Mucosa of stomach (tissue), 1 donor: Measurements from ENCODE around the gene PLA2G3.

Experiments
- H3K27me3 ChIP-seq: one replicate; pipeline ENCODE4 v1.7.0; 2013; ENCODE audit warnings: mild to moderate bottlenecking, low read length; ENCODE audit not compliant: control insufficient read depth, insufficient read depth
- H3K36me3 ChIP-seq: one replicate; pipeline ENCODE4 v1.7.0; 2013; ENCODE audit warnings: low read length; ENCODE audit not compliant: control insufficient read depth, insufficient read depth
- H3K4me1 ChIP-seq: one replicate; pipeline ENCODE4 v1.7.0; 2013; ENCODE audit warnings: mild to moderate bottlenecking, low read length; ENCODE audit not compliant: control insufficient read depth, insufficient read depth
- H3K4me3 ChIP-seq: one replicate; pipeline ENCODE4 v1.7.0; 2013; ENCODE audit warnings: low read length
- H3K9ac ChIP-seq: one replicate; pipeline ENCODE4 v1.7.0; 2013; ENCODE audit warnings: mild to moderate bottlenecking, low read length, moderate library complexity
- H3K9me3 ChIP-seq: one replicate; pipeline ENCODE4 v1.7.0; 2013; ENCODE audit warnings: mild to moderate bottlenecking, low read length, moderate library complexity; ENCODE audit not compliant: control insufficient read depth
- donor health status: Pancreatic carcinoma.

Gene PLA2G3

DNA sequence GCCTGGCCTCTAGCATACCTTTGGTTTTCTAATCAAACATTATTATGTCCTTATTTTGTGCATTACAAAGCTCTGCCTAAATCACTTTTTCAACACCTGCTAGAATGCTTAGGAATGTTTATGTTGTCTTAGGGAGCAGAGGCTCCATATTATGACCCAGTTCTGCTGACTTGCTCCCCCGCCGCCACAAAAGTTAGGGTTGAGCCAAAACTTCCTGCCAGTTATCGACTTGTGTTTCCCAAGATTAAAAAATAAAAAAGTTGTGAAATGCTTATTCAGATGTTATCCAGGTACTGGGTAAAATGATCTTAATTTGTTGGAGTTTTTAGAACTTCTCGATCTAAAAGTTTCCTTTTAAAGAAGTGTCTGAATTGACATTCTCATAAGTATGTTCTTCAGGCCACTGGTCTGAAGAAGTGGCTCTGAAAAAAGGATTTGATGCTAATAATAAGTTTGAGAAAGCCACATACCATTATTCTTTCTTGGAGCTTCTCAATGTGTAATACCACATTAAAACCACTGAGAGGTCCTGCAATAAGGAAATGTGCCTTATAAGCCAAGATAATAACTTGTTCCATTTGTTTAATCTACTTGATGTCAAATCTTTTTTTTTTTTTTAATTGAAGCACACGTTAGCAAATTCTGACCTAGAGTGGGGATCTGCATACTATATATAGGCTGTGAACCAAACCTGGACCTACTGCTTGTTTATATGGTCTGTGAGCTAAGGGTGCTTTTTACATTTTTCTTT, 21.9 kb upstream of the PLA2G3 start:
- no peak overlapping the region for H3K9ac ChIP-seq
- no peaks in the 10 kb centered on the region for H3K9me3 ChIP-seq
- no peaks in the 10 kb centered on the region for H3K36me3 ChIP-seq
- H3K4me1 ChIP-seq, result peaks cover 16% of the 10 kb centered on the region
- no peak overlapping the region for H3K4me3 ChIP-seq
- no peaks in the 10 kb centered on the region for H3K27me3 ChIP-seq

- H3K4me3 ChIP-seq, result no peak overlapping the region
- H3K36me3 ChIP-seq, result no peaks in the 10 kb centered on the region
- H3K27me3 ChIP-seq, result no peaks in the 10 kb centered on the region
- H3K9me3 ChIP-seq, result no peaks in the 10 kb centered on the region
- H3K9ac ChIP-seq, result no peak overlapping the region
- peaks cover 16% of the 10 kb centered on the region for H3K4me1 ChIP-seq
Observed at GRCh38 chr22:31161386-31161785, 21.1 kb upstream of the PLA2G3 start.

DNA sequence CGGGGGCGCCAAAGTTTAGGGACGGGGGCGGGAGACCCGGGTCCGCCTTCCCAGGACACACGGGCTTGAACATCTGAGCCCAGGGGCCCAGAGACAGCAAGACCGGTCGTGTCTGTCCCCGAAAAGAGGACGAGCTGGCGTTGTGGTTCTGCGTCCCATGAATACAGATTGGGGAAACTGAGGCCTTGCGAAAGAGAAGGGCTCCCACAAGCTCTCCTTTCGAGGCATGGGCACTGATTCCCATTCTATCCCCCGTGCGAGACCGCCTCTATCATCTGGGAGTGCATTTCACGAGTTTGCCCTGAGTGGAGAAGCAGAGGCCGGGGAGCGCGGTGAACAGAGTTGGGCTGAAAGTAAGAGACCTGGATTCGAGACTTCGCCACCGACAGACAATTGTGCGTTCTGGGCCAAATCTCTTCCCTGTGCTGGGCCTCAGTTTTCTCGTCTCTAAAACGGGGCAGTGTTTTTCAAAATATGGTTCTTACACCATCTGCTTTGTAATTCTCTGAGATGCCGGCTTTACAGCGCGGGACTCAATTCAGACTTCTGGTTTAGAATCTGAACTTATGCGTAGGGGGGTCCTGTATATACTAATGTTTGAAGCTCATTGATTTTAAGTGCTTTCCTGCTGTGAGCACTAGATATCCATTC, 20.1 kb upstream of the PLA2G3 start:
- Histone ChIP-seq H3K36me3 (no peaks in the 10 kb centered on the region), H3K9ac (peak overlapping the region; percentile 78)

GRCh38 chr22:31155422-31155821, 15.1 kb upstream of the PLA2G3 start:
- Histone ChIP-seq H3K9ac (no peak overlapping the region), H3K9me3 (no peaks in the 10 kb centered on the region), H3K27me3 (no peaks in the 10 kb centered on the region), H3K4me1 (peaks cover 5% of the 10 kb centered on the region), H3K36me3 (no peaks in the 10 kb centered on the region), H3K4me3 (no peak overlapping the region)

More for the DNA sequence above, 20.1 kb upstream of the PLA2G3 start:
- H3K9me3 ChIP-seq, result no peaks in the 10 kb centered on the region
- H3K4me3 ChIP-seq, result peak overlapping the region; percentile 39
- H3K4me1 ChIP-seq, result peaks cover 20% of the 10 kb centered on the region
- H3K27me3 ChIP-seq, result no peaks in the 10 kb centered on the region

GRCh38 chr22:31154975-31155374, 14.7 kb upstream of the PLA2G3 start:
- no peaks in the 10 kb centered on the region for H3K9me3 ChIP-seq
- no peak overlapping the region for H3K9ac ChIP-seq

GRCh38 chr22:31153357-31153756, 13.0 kb upstream of the PLA2G3 start:
- Histone ChIP-seq H3K27me3 (no peaks in the 10 kb centered on the region), H3K9me3 (no peaks in the 10 kb centered on the region), H3K9ac (no peak overlapping the region), H3K4me3 (no peak overlapping the region), H3K36me3 (no peaks in the 10 kb centered on the region), H3K4me1 (peaks cover 13% of the 10 kb centered on the region)

More at GRCh38 chr22:31154975-31155374, 14.7 kb upstream of the PLA2G3 start:
- no peaks in the 10 kb centered on the region for H3K27me3 ChIP-seq
- H3K4me1 ChIP-seq, result peaks cover 5% of the 10 kb centered on the region
- H3K36me3 ChIP-seq, result no peaks in the 10 kb centered on the region
- H3K4me3 ChIP-seq, result no peak overlapping the region

DNA sequence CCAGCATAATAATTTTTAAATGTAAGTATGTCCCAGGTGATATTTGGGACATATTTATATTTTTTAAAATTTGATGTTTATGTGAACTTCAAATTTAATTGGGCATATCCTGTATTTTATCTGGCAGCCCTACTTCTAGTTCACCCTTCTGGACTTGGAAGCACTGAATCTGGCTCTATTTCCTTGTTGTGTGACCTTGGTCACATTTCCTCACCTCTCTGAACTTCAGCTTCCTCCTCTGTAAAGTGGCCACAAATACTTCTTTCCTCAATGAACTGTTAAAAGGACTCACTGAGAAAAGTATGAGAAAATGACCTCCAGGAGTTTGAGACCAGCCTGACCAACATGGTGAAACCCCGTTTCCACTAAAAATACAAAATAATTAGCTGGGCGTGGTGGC, 11.6 kb upstream of the PLA2G3 start:
- peaks cover 13% of the 10 kb centered on the region for H3K4me1 ChIP-seq

DNA sequence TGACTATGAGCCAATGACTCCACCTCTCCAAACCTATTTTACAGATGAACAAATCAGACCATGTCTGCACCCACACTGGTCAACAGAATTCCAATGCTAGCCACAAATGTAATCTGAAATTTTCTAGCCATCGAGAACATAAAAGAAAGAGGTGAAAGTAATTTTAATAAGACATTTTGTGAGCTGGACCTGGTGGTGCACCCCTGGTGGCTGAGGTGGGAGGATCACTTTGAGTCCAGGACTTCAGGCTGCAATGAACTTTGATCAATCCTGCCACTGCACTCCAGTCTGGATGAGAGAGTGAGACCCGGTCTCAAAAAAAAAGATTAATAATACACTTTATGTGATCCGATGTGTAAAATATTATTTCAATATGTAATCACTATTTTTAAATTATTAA, 10.3 kb upstream of the PLA2G3 start:
- Histone ChIP-seq H3K27me3 (no peaks in the 10 kb centered on the region), H3K36me3 (no peaks in the 10 kb centered on the region), H3K9me3 (no peaks in the 10 kb centered on the region), H3K9ac (no peak overlapping the region), H3K4me1 (peaks cover 8% of the 10 kb centered on the region), H3K4me3 (no peak overlapping the region)

More for the DNA sequence above, 11.6 kb upstream of the PLA2G3 start:
- Histone ChIP-seq H3K27me3 (no peaks in the 10 kb centered on the region), H3K9ac (no peak overlapping the region), H3K9me3 (no peaks in the 10 kb centered on the region), H3K36me3 (no peaks in the 10 kb centered on the region), H3K4me3 (no peak overlapping the region)

GRCh38 chr22:31148953-31149627, 8.8 kb upstream of the PLA2G3 start:
- Histone ChIP-seq H3K4me3 (no peak overlapping the region), H3K9me3 (no peaks in the 10 kb centered on the region), H3K27me3 (no peaks in the 10 kb centered on the region), H3K36me3 (no peaks in the 10 kb centered on the region), H3K9ac (no peak overlapping the region), H3K4me1 (peaks cover 8% of the 10 kb centered on the region)

- Histone ChIP-seq H3K4me1 (peaks cover 8% of the 10 kb centered on the region), H3K36me3 (no peaks in the 10 kb centered on the region), H3K27me3 (no peaks in the 10 kb centered on the region), H3K9ac (no peak overlapping the region), H3K9me3 (no peaks in the 10 kb centered on the region), H3K4me3 (no peak overlapping the region)
Observed at GRCh38 chr22:31148488-31148887, 8.2 kb upstream of the PLA2G3 start.

DNA sequence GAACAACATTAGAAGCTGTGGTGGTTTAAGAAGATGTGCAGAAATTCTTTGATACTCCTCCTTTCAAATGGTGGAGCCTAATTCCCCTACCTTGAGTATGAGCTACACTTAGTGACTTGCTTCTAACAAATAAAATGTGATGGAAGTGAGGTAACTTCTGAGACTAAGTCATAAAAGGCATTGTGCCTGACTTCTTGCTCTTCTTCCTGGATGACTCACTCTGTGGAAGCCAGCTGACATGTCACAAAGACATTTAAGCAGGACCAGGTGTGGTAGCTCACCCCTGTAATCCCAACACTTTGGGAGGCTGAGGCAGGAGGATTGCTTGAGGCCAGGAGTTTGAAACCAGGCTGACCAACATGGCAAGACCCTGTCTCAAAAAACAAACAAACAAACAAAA, 3.9 kb upstream of the PLA2G3 start:
- Histone ChIP-seq H3K27me3 (no peaks in the 10 kb centered on the region), H3K4me3 (no peak overlapping the region), H3K9ac (no peak overlapping the region), H3K36me3 (no peaks in the 10 kb centered on the region), H3K4me1 (peaks cover 22% of the 10 kb centered on the region), H3K9me3 (no peaks in the 10 kb centered on the region)

DNA sequence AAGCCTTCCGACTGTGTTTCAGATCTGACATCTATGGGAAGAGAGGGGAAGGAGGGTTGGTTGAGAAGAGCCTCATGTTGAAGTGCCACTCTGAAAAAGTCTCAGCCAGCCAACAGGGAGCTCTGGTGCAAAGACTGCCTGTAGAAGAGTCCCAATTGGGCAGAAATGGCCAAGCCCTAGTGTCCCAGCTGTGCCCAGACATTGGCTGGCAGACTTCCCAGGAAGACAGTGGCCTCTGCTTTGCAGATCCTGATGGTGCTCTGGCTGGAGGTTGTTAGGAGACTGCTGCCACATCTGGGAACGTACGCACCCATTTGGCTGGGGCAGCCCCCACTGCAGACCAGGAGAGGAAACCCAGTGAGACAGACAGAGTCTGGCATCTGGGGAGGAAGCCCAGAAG, 3.2 kb upstream of the PLA2G3 start:
- Histone ChIP-seq H3K4me3 (no peak overlapping the region), H3K9me3 (no peaks in the 10 kb centered on the region), H3K4me1 (peaks cover 20% of the 10 kb centered on the region), H3K9ac (no peak overlapping the region), H3K27me3 (no peaks in the 10 kb centered on the region), H3K36me3 (no peaks in the 10 kb centered on the region)
